ENCODE measurements around the gene MERTK. TPM values are rescaled to one million over a fixed set of nuclear protein-coding genes. Genes with fewer than 3 reads are reported as not detected.

The MERTK gene
- total RNA-seq, 1 donor from 2014 or later: 4.7 TPM

GRCh38 chr2:111951486-111951885, 53.1 kb downstream of the MERTK start:
- peaks cover 38% of the 10 kb centered on the region for H3K4me1 ChIP-seq
- DNase-seq: no peak
- H3K9me3 ChIP-seq (replicated peaks): no peaks in the 10 kb centered on the region
- H3K36me3 ChIP-seq: peaks cover 23% of the 10 kb centered on the region
- H3K27ac ChIP-seq (replicated peaks): no peak overlapping the region
- no peaks in the 10 kb centered on the region for H3K27me3 ChIP-seq (ENCODE audit: low read depth)
- intact Hi-C loops (cut with micrococcal nuclease): no loop called here
- TF ChIP-seq, protein P1, sequence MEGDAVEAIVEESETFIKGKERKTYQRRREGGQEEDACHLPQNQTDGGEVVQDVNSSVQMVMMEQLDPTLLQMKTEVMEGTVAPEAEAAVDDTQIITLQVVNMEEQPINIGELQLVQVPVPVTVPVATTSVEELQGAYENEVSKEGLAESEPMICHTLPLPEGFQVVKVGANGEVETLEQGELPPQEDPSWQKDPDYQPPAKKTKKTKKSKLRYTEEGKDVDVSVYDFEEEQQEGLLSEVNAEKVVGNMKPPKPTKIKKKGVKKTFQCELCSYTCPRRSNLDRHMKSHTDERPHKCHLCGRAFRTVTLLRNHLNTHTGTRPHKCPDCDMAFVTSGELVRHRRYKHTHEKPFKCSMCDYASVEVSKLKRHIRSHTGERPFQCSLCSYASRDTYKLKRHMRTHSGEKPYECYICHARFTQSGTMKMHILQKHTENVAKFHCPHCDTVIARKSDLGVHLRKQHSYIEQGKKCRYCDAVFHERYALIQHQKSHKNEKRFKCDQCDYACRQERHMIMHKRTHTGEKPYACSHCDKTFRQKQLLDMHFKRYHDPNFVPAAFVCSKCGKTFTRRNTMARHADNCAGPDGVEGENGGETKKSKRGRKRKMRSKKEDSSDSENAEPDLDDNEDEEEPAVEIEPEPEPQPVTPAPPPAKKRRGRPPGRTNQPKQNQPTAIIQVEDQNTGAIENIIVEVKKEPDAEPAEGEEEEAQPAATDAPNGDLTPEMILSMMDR (IDR thresholded peaks at IDR 0.05; ENCODE audit: borderline replicate concordance): no peak
- H3K4me3 ChIP-seq: no peak overlapping the region

- peaks cover 19% of the 10 kb centered on the region for H3K36me3 ChIP-seq
- no peaks in the 10 kb centered on the region for H3K9me3 ChIP-seq (replicated peaks)
- H3K27ac ChIP-seq (replicated peaks): no peak overlapping the region
- DNase-seq: no peak
- H3K27me3 ChIP-seq (ENCODE audit: low read depth): no peaks in the 10 kb centered on the region
- peaks cover 33% of the 10 kb centered on the region for H3K4me1 ChIP-seq
- TF ChIP-seq, protein P1 (IDR thresholded peaks at IDR 0.05; ENCODE audit: borderline replicate concordance): no peak
- intact Hi-C loops (cut with micrococcal nuclease): no loop called here
- no peak overlapping the region for H3K4me3 ChIP-seq
These were observed 54.6 kb downstream of the MERTK start for GRCh38 chr2:111952871-111953452.

- intact Hi-C loops (cut with micrococcal nuclease): no loop called here
- Histone ChIP-seq H3K4me3 (no peak overlapping the region), H3K36me3 (peaks cover 4% of the 10 kb centered on the region), H3K27ac (replicated peaks) (peak overlapping the region; percentile 53), H3K9me3 (replicated peaks) (no peaks in the 10 kb centered on the region), H3K27me3 (ENCODE audit: low read depth) (no peaks in the 10 kb centered on the region), H3K4me1 (peaks cover 47% of the 10 kb centered on the region)
- peak; percentile 36 for DNase-seq
- TF ChIP-seq, protein P1 (IDR thresholded peaks at IDR 0.05; ENCODE audit: borderline replicate concordance): no peak
These were observed 56.4 kb downstream of the MERTK start for GRCh38 chr2:111954602-111955332.

DNA sequence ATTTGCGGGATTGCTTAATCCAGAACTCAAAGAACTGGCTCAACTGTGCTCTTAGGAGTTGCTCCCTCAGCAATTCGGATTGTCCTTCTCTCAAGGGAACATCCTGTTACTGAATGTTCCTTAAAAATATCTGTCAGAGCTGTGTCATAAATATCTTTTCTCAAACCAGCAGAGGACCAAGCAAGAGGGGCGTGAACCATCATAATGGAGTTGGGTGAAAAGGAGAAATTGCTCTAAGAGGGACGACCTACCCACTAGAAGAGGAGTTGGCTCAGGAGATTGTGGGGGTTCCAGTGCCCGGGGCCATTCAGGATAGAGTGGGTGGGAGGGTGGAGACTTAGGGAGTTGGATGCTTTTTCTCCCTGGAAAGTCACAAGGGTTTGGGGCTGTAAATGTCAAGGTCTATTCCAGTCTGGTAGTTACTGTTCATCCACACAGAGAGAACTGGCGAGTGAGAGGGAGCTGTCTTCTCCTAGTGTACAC, 59.5 kb downstream of the MERTK start:
- Histone ChIP-seq H3K27me3 (ENCODE audit: low read depth) (no peaks in the 10 kb centered on the region), H3K4me3 (no peak overlapping the region), H3K9me3 (replicated peaks) (no peaks in the 10 kb centered on the region), H3K4me1 (peaks cover 47% of the 10 kb centered on the region), H3K27ac (replicated peaks) (peak overlapping the region; percentile 83), H3K36me3 (no peaks in the 10 kb centered on the region)
- no peak for DNase-seq
- intact Hi-C loops (cut with micrococcal nuclease): no loop called here
- TF ChIP-seq, protein P1 (IDR thresholded peaks at IDR 0.05; ENCODE audit: borderline replicate concordance): no peak

GRCh38 chr2:111958901-111959300, 60.5 kb downstream of the MERTK start:
- Histone ChIP-seq H3K36me3 (no peaks in the 10 kb centered on the region), H3K27ac (replicated peaks) (peak overlapping the region; percentile 83), H3K4me3 (no peak overlapping the region), H3K9me3 (replicated peaks) (no peaks in the 10 kb centered on the region), H3K27me3 (ENCODE audit: low read depth) (no peaks in the 10 kb centered on the region), H3K4me1 (peaks cover 47% of the 10 kb centered on the region)
- intact Hi-C loops (cut with micrococcal nuclease): no loop called here
- TF ChIP-seq, protein P1 (IDR thresholded peaks at IDR 0.05; ENCODE audit: borderline replicate concordance): peak; percentile 44
- no peak for DNase-seq
